Large intestine (tissue), 3 donors: ENCODE results near the gene SUPT6H. TPM values are rescaled to one million over a fixed set of nuclear protein-coding genes. Genes with fewer than 3 reads are reported as not detected.

Experiments used
- DNase-seq, 2 donors: peaks; one replicate each; pipeline versions ENCODE4 v3.0.0 to v3.0.0-alpha.2; 2013
- H3K27ac ChIP-seq: one replicate; pipeline ENCODE4 v1.5.1; 2013; ENCODE audit warnings: low read length
- H3K27me3 ChIP-seq: 2 replicates; pipeline ENCODE4 v1.6.1; 2013; ENCODE audit warnings: low read length; ENCODE audit not compliant: control insufficient read depth, insufficient read depth
- H3K36me3 ChIP-seq: 2 replicates; pipeline ENCODE4 v1.6.1; 2013; ENCODE audit warnings: low read length; ENCODE audit not compliant: control insufficient read depth, insufficient read depth
- H3K4me1 ChIP-seq: one replicate; pipeline ENCODE4 v1.6.1; 2013; ENCODE audit warnings: low read length; ENCODE audit not compliant: control insufficient read depth, insufficient read depth
- H3K4me3 ChIP-seq: one replicate; pipeline ENCODE4 v1.5.1; 2013; ENCODE audit warnings: low read length
- H3K9me3 ChIP-seq: one replicate; pipeline ENCODE4 v1.6.1; 2013; ENCODE audit warnings: mild to moderate bottlenecking, low read depth, low read length, moderate library complexity; ENCODE audit not compliant: control insufficient read depth
- WGBS: methylation state at CpG from one replicate; pipeline ENCODE4 v1.1.5; 2013; ENCODE audit warnings: low lambda C conversion rate; ENCODE audit not compliant: insufficient coverage; 5-methylcytosine and 5-hydroxymethylcytosine counted together
- polyA plus RNA-seq: library from polyadenylated mRNA; unstranded; fragments of 120-200 nt; gene quantifications from one replicate; pipeline ENCODE4 v1.2.1, GENCODE V29; 2013

The SUPT6H gene
- polyA plus RNA-seq, 1 donor: 65.9 TPM

DNA sequence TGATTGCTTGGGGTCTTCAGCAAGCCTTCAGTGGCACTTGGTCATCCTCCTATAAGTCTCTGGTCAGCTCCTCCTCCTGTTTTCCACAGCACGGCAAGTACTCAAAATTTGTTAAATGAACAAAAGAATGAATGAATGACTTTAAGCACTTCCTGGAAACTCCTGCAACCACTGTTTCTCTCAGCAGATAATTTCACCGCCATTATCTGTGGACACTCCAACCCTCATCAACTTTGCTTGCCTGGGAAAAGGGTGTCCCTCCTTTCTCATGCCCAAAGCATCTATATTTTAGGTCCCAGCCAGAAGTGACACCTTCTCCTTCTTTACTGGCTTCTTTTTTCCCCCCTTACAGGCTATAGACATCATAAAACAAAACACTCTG, 45.3 kb downstream of the SUPT6H start:
- Histone ChIP-seq H3K4me3 (no peak overlapping the region), H3K27me3 (no peaks in the 10 kb centered on the region), H3K4me1 (peaks cover 20% of the 10 kb centered on the region), H3K27ac (no peak overlapping the region), H3K36me3 (peaks cover 36% of the 10 kb centered on the region), H3K9me3 (peaks cover 7% of the 10 kb centered on the region)
- DNase-seq: no peak
- WGBS: no CpG with 5 or more reads among the region's 2 CpGs

DNA sequence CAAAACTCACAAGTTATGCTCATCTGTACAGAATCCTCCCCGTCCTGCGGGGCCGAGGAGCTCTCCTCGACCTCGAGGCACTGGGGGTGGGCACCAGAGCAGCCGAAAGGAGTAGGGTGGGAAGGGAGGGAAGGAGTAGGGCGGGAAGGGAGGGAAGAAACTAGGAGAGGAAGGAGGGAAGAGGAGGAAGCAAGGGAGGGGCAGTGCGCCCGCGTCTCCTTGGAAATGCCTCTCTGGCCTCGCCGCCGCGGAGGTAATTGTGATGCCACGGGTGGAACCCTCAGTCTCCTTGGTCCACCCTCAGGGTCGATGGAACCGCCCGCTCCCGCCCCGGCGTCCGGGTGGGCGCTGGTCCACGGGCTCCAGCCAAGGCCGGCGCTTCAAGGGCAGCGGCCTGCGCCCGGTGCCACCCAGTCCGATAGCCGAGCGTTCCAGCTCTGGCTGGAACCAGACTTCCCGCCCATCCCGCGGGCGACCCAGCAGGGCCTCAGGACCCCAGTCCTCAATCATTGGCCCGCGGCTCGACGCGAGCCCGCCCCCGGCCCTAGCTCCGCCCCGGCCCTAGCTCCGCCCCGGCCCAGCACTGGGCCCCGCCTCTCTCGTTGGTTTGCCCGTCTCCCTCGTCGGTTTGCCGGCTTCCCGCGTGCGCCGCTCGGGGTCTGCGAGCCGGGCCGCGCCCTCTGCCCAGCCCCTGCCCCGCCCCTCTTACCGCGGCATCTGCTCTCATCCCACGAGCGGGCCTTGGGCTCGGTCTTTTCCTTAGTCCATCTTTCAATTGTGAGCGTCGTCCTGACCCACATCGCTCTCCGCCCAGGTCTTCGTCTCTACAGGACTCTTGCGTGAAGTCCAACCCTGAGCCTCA, 49.1 kb downstream of the SUPT6H start:
- peak; percentile 90 to 96 for DNase-seq
- peak overlapping the region; percentile 99 for H3K27ac ChIP-seq
- peak overlapping the region; percentile 58 for H3K4me3 ChIP-seq
- H3K27me3 ChIP-seq: no peaks in the 10 kb centered on the region
- WGBS: no CpG with 5 or more reads among the region's 74 CpGs
- peaks cover 21% of the 10 kb centered on the region for H3K4me1 ChIP-seq
- H3K9me3 ChIP-seq: peaks cover 7% of the 10 kb centered on the region
- H3K36me3 ChIP-seq: peaks cover 26% of the 10 kb centered on the region

DNA sequence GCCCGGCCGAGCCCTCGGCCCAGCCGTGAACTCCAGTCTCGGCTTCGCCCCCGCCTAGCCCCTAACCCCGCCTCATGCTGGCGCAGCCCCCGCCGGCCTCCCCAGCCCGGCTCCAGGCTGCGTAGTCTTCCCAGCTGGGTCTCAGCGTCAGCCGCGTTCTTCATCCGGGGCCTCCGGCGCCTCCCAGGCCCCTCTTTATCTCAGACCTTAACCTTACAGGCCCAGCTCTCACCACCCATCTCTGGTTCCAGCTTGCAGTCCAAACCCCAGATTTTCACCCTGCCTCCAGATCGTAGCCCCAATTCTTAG, 49.7 kb downstream of the SUPT6H start, which contains the start of gene PROCA1:
Gene PROCA1 (minus strand): TSS at position 166 of the 309 bp plus-strand sequence. CDS start 228 bp downstream, outside the sequence.
- DNase-seq: no peak
- WGBS: no CpG with 5 or more reads among the region's 20 CpGs
- Histone ChIP-seq H3K4me1 (peaks cover 25% of the 10 kb centered on the region), H3K27ac (peak within 1 kb of the TSS; percentile 99), H3K4me3 (peak within 1 kb of the TSS; percentile 58), H3K9me3 (peaks cover 7% of the 10 kb centered on the region), H3K27me3 (no peaks in the 10 kb centered on the region), H3K36me3 (peaks cover 24% of the 10 kb centered on the region)

DNA sequence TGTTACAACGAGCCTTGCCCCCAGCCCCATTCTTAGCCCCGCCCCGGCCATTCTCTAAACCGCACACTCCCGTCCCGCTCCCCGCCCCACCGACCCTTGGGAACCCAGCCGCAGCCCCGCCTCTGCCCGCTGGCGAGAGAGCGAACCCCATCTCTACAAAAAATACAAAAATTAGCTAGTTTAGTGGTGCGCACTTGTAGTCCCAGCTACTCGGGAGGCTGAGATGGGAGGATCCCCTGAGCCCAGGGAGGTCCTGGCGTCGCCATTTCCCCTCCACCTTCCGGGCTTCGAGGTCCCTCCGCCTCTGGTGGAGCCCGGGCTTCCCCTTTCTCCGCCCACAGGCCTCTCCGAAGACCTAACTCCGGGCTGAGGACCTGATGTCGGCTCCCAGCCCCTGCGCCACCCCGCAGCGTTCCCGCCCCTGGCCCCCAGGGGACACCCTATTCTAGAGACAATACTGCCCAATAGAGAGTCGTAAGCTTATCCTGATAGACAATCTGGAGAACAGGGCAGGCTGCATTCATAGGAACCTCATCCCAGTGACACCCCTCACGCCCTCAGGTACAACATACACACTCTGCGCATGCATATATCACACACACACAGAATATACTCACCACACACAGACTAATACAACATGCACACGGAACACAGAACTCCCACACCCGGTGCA, 50.2 kb downstream of the SUPT6H start:
- no peak for DNase-seq
- H3K4me3 ChIP-seq: peak overlapping the region; percentile 58
- H3K27ac ChIP-seq: peak overlapping the region; percentile 99
- whole genome bisulfite sequencing: no CpG with 5 or more reads among the region's 34 CpGs
- peaks cover 4% of the 10 kb centered on the region for H3K27me3 ChIP-seq
- H3K36me3 ChIP-seq: peaks cover 24% of the 10 kb centered on the region
- peaks cover 10% of the 10 kb centered on the region for H3K9me3 ChIP-seq
- peaks cover 27% of the 10 kb centered on the region for H3K4me1 ChIP-seq

DNA sequence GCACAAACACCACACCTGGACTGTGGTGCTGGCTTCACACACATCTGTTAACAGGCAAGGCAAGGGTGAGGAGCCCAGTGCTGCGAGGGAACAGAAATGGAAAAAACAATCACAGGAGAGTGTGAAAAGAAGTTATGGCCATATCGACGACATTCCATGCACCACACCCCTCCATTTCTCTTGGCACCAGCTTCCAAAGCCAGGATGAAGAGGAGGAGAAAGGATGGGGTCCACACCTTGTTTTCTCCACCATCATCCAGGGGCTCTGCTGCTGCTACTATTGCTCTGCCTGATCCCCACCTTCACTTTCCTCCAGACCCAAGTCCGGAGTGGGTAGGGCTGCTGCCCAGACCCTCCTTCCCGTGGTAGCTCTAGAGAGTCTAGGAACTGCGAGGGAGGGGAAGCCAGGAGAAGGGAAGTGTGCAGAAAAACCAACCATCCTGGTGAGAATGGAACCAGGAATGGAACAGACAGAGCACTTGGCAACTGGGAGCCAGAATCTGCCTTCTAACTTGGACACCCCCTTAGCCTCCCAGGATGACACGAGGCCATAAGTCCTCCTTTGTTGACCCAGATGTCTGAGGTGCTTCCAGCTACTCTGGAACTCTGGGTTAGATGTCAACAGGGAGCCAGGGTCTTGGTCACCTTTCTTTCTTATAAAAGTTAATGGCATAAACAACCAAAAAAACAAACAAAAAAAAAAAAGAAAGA, 50.9 kb downstream of the SUPT6H start:
- DNase-seq: no peak
- H3K4me3 ChIP-seq: no peak overlapping the region
- H3K27me3 ChIP-seq: peaks cover 7% of the 10 kb centered on the region
- peaks cover 28% of the 10 kb centered on the region for H3K4me1 ChIP-seq
- H3K9me3 ChIP-seq: peaks cover 12% of the 10 kb centered on the region
- no peak overlapping the region for H3K27ac ChIP-seq
- no CpG with 5 or more reads among the region's 7 CpGs for WGBS
- H3K36me3 ChIP-seq: peaks cover 24% of the 10 kb centered on the region

DNA sequence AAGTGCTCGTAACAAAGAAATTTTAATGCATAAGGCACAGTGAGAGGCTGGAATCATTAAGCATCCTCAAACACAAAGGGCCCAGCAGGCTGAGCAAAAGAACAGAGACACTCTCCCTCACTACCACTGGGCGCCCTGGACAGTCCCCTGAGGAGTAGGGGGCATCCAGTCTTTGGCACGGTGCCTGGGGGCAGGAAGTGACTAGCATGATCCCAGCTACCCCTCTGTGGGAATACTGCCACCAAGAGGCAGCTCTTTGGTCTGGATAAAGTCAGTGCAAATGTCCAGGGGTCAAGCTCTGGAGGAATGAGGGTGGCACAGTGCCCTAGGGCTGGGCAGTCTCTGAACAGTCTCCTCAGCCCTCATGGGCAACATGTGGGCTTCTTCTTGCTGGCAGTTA, 52.3 kb downstream of the SUPT6H start:
- peaks cover 24% of the 10 kb centered on the region for H3K36me3 ChIP-seq
- H3K4me1 ChIP-seq: peaks cover 41% of the 10 kb centered on the region
- H3K27ac ChIP-seq: no peak overlapping the region
- H3K27me3 ChIP-seq: peaks cover 7% of the 10 kb centered on the region
- DNase-seq: no peak
- WGBS: no CpG with 5 or more reads among the region's 3 CpGs
- no peak overlapping the region for H3K4me3 ChIP-seq
- peaks cover 12% of the 10 kb centered on the region for H3K9me3 ChIP-seq

DNA sequence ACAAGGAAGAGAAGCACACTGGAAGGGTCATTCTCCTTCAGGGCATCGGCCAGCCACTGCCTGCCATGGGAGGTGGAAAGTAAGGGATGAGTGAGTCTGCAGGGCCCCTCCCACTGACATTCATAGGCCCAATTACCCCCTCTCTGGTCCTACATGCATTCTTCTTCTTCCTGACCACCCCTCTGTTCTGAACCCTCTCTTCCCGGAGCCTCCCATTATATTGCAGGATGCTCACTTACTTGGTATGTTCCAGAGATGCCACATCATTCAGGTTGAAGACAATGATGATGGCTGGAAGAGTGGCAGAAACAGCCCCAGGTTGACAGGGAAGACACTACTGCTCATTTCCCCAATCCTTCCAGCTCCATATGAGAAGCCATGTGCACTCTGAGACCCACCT, 53.2 kb downstream of the SUPT6H start:
- Histone ChIP-seq H3K36me3 (peaks cover 24% of the 10 kb centered on the region), H3K9me3 (peaks cover 12% of the 10 kb centered on the region), H3K4me1 (peaks cover 34% of the 10 kb centered on the region), H3K27ac (no peak overlapping the region), H3K4me3 (no peak overlapping the region), H3K27me3 (peaks cover 7% of the 10 kb centered on the region)
- WGBS: no CpG with 5 or more reads among the region's 2 CpGs
- DNase-seq: no peak

DNA sequence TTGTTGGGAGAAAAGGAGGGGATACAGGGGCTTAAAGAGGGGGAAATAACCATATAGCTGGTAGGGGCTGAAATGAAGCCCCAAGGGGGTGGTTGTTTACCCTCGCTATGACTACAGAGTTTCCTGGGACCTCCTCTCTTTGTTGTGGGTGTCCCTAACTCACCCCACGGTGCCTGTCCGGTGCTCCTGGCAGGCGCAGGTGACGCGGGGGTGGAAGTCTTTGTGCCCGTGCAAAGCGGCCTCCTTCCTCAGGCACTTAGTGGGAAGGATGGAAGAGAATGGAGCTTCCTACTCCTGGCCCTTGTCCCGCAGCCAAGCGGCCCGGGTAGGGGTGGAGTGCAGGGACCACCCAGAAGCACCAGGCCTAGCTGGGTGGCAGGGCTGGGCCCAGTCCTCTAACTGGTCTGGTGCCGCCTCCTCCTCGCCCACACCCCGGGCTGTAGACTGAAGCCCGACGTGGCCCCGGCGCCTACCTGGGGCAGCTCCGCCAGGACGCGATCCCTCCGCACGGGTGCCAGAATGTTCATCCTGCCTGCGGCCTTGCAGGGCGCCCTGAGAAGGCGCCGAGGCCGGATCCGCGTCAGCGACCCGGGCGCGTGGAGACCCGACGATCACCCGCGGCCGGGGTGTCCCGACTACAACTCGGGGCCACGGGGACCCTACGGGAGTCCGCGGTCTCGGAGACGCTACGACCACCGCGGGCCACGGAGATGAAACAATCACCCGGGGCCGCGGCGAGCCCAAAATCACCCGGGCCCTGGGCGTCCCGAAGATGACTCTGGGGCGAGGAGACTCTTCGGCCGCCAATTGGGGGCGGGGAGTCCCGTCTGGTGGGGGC, 55.0 kb downstream of the SUPT6H start:
- peak overlapping the region; percentile 73 for H3K4me3 ChIP-seq
- H3K27me3 ChIP-seq: peaks cover 7% of the 10 kb centered on the region
- peaks cover 30% of the 10 kb centered on the region for H3K4me1 ChIP-seq
- DNase-seq: peak in 1 of 2 donors; percentile 65
- H3K9me3 ChIP-seq: peaks cover 9% of the 10 kb centered on the region
- H3K27ac ChIP-seq: peak overlapping the region; percentile 60
- peaks cover 35% of the 10 kb centered on the region for H3K36me3 ChIP-seq
- no CpG with 5 or more reads among the region's 63 CpGs for WGBS

DNA sequence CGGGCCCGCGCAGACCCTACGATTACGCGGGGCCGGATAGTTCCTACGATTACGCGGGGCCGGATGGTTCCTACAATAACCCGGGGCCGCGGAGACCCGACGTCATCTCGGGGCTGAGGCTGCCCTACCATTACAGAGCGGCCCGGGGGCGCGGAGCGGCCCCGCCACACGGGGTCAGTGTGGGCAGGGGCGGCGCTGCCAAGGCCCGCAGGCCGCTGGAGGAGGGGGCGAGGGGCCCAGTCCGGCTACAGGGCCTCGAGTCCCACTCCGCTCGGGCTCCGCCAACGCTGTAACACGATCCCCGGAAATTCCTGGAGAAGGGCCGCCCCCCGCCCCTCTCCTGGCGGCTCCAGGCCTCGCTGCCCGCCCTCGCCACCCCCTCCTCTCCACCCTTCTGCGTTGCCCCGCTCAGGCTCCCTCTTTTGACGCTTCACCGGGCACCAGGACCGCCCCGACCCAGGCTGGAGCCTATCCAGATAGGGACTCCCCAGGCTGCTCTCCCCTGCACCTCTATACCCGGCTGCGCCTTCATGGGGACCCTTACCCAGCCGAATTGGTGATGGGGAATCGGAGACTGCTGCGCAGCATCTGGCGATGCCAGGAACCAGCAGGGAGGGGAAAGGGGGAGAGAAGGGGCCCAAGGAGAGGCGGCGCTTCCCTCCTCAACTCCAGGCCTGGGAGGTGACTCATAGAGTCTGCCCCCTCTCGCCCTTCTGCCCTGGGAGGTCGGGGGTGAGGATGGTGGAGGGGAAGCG, 55.8 kb downstream of the SUPT6H start, which contains the start of gene RAB34:
Gene RAB34 (minus strand): TSS at position 291 of the 755 bp plus-strand sequence. CDS start 602 bp downstream, outside the sequence.
- WGBS: no CpG with 5 or more reads among the region's 60 CpGs
- peak within 1 kb of the TSS; percentile 84 for H3K27ac ChIP-seq
- H3K4me3 ChIP-seq: peak within 1 kb of the TSS; percentile 73
- peak; percentile 78 to 88 for DNase-seq
- peaks cover 7% of the 10 kb centered on the region for H3K27me3 ChIP-seq
- H3K36me3 ChIP-seq: peaks cover 41% of the 10 kb centered on the region
- H3K4me1 ChIP-seq: peaks cover 33% of the 10 kb centered on the region
- peaks cover 6% of the 10 kb centered on the region for H3K9me3 ChIP-seq
